HG03520 (cell line): Measurements from ENCODE around the gene AGPAT2.

Source experiments
- ATAC-seq: cut with Tn5 transposase; IDR thresholded peaks from one replicate; pipeline ENCODE4 v1.9.1; 2021; ENCODE audit warnings: mild to moderate bottlenecking, moderate library complexity; ENCODE audit not compliant: unreplicated experiment

AGPAT2 gene

GRCh38 chr9:136690104-136690805, 3.0 kb upstream of the AGPAT2 start:
- no peak for ATAC-seq

GRCh38 chr9:136689108-136689460, 1.8 kb upstream of the AGPAT2 start:
- no peak for ATAC-seq

GRCh38 chr9:136688274-136689107, 1.2 kb upstream of the AGPAT2 start:
- no peak for ATAC-seq

GRCh38 chr9:136687721-136688223, 515 bp upstream of the AGPAT2 start:
- ATAC-seq, result no peak

GRCh38 chr9:136686534-136686793, 793 bp downstream of the AGPAT2 start:
- ATAC-seq, result no peak

GRCh38 chr9:136685790-136686533, 1.3 kb downstream of the AGPAT2 start:
- no peak for ATAC-seq

GRCh38 chr9:136685216-136685615, 2.0 kb downstream of the AGPAT2 start:
- no peak for ATAC-seq

GRCh38 chr9:136684799-136685198, 2.5 kb downstream of the AGPAT2 start:
- no peak for ATAC-seq

- no peak for ATAC-seq
Measured at GRCh38 chr9:136684339-136684738, 2.9 kb downstream of the AGPAT2 start.

- ATAC-seq, result no peak
Measured at GRCh38 chr9:136683755-136684154, 3.5 kb downstream of the AGPAT2 start.

GRCh38 chr9:136683173-136683745, 4.0 kb downstream of the AGPAT2 start:
- ATAC-seq, result no peak

GRCh38 chr9:136682710-136683109, 4.5 kb downstream of the AGPAT2 start:
- no peak for ATAC-seq

GRCh38 chr9:136681945-136682699, 5.1 kb downstream of the AGPAT2 start:
- no peak for ATAC-seq

GRCh38 chr9:136681029-136681428, 6.2 kb downstream of the AGPAT2 start:
- no peak for ATAC-seq

- no peak for ATAC-seq
Measured at GRCh38 chr9:136679431-136679941, 7.8 kb downstream of the AGPAT2 start.

GRCh38 chr9:136678624-136679023, 8.6 kb downstream of the AGPAT2 start:
- ATAC-seq, result no peak

GRCh38 chr9:136678034-136678433, 9.2 kb downstream of the AGPAT2 start:
- ATAC-seq, result no peak

- no peak for ATAC-seq
Measured at GRCh38 chr9:136676920-136677686, 10.2 kb downstream of the AGPAT2 start.

GRCh38 chr9:136676297-136676794, 10.9 kb downstream of the AGPAT2 start:
- ATAC-seq, result no peak
